ENCODE results near the gene CDHR2.
"Not testable (repeated sequence)": the region's sequence is repeated elsewhere in the genome, so short reads cannot be mapped to it uniquely, and the experiment has no call there.

Gene CDHR2

GRCh38 chr5:176541338-176542134 is 7.6 kb upstream of the CDHR2 start:
- DNase-seq: peak; percentile 66

- peak; percentile 72 for DNase-seq
These were observed 7.0 kb upstream of the CDHR2 start for GRCh38 chr5:176542135-176542595.

GRCh38 chr5:176542596-176543427 is 6.3 kb upstream of the CDHR2 start:
- no peak for DNase-seq

GRCh38 chr5:176543428-176544182 is 5.5 kb upstream of the CDHR2 start:
- DNase-seq: peak; percentile 73

GRCh38 chr5:176545388-176545736 is 3.8 kb upstream of the CDHR2 start:
- no peak for DNase-seq

GRCh38 chr5:176545737-176546509 is 3.2 kb upstream of the CDHR2 start:
- no peak for DNase-seq

GRCh38 chr5:176547802-176548201 is 1.3 kb upstream of the CDHR2 start:
- no peak for DNase-seq

GRCh38 chr5:176549871-176550270 is 729 bp downstream of the CDHR2 start:
- DNase-seq: no peak

GRCh38 chr5:176550275-176550831 is 1.2 kb downstream of the CDHR2 start:
- no peak for DNase-seq

- not testable (repeated sequence) for DNase-seq
These were observed 1.8 kb downstream of the CDHR2 start for GRCh38 chr5:176550937-176551336.

- DNase-seq: no peak
These were observed 3.3 kb downstream of the CDHR2 start for GRCh38 chr5:176552332-176552869.

- no peak for DNase-seq
These were observed 4.3 kb downstream of the CDHR2 start for GRCh38 chr5:176553260-176554085.

GRCh38 chr5:176557846-176558245 is 8.7 kb downstream of the CDHR2 start:
- no peak for DNase-seq

GRCh38 chr5:176559683-176560082 is 10.5 kb downstream of the CDHR2 start:
- DNase-seq: no peak

GRCh38 chr5:176560364-176560763 is 11.2 kb downstream of the CDHR2 start:
- DNase-seq: peak; percentile 48

GRCh38 chr5:176561259-176561658 is 12.1 kb downstream of the CDHR2 start:
- DNase-seq: no peak

- no peak for DNase-seq
These were observed 13.0 kb downstream of the CDHR2 start for GRCh38 chr5:176562189-176562588.

- no peak for DNase-seq
These were observed 14.9 kb downstream of the CDHR2 start for GRCh38 chr5:176564002-176564401.

GRCh38 chr5:176565760-176566288 is 16.7 kb downstream of the CDHR2 start:
- DNase-seq: no peak

- no peak for DNase-seq
These were observed 19.5 kb downstream of the CDHR2 start for GRCh38 chr5:176568657-176569056.

- no peak for DNase-seq
These were observed 20.9 kb downstream of the CDHR2 start for GRCh38 chr5:176570044-176570443.

All from activated CD8-positive, alpha-beta memory T cell treated with anti-CD3 and anti-CD28 coated beads, Interleukin-2, amount 50 U/mL, for 4 hours (primary cell).